ENCODE results near the gene NFKBIE. TPM values are rescaled to one million over a fixed set of nuclear protein-coding genes. Genes with fewer than 3 reads are reported as not detected.

NFKBIE gene
- total RNA-seq, 6 donors from 2014 or later, result 7.8 to 27.0 (median 13.6) TPM

DNA sequence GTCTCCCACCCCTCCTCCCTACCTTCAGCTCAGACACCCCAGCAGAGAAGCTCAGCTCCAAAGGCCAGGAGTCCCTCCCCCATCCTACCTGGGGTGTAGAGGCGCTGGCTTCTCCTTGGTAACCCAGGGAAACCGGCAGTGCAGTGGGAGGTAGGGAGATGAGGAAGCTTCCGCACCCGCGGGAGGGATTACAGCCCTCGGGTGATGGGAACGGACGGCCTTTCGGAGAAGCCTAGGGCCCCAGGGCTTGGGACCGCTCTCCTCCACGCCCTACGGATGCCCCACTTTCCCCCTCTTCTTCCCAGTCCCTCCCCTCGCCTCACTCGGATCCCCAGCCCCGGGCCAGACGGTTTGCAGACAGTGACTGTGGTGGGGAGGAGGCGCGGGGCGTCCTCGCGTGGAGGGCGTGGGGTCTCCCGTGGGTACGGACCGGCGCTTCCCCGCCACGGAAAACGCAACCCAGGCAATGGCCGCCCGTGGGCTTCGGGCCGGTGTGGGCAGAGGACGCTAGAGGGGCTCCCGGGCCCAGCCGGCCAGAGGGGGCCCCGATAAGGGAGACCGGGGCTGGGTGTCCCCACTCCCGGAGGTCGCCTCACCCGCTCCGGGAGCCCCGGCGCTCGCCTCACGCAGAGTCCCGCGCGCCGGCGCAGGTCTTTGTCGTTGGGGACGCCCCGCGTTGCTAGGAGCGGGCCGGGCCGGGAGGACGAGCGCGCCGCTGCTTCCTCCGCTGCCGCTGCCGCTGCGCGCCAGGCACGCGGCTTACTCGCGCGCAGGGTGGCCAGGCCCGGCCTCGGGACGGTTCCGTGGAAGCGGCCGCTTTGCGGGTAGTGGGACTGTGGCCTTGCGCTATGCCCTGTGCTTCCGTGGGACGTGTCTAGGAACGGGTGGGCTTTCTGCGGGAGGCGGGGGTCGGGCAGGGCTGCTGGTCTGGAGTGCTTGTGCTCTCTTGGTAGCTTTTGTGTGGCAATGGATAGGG, 32.0 kb upstream of the NFKBIE start:
- peaks cover 10 to 18% (median 13%) of the 10 kb centered on the region in 4 donors for H3K4me1 ChIP-seq
- DNase-seq (peak in 1 of 2 donors; percentile 90), ATAC-seq (ENCODE audit: low FRiP score in 2 of 2) (peak in 1 of 2 donors; percentile 82)
- peak overlapping the region; percentile 6 to 52 (median 45) for H3K4me3 ChIP-seq
- no peak overlapping the region for H3K27ac ChIP-seq
- H3K9me3 ChIP-seq, result no peaks in the 10 kb centered on the region
- 3 to 4% methylated on average over 15 to 51 of the region's 86 CpGs for WGBS, 2 donors
- peaks cover 5 to 24% (median 20%) of the 10 kb centered on the region in 4 donors for H3K36me3 ChIP-seq
- TF ChIP-seq POLR2A (IDR thresholded peaks at IDR 0.05) (peak in 1 of 4 donors; percentile 22), POLR2AphosphoS5 (IDR thresholded peaks at IDR 0.05) (peak in 1 of 2 donors; percentile 5), EP300 (IDR thresholded peaks at IDR 0.05) (no peak)
- TF ChIP-seq, protein P1, sequence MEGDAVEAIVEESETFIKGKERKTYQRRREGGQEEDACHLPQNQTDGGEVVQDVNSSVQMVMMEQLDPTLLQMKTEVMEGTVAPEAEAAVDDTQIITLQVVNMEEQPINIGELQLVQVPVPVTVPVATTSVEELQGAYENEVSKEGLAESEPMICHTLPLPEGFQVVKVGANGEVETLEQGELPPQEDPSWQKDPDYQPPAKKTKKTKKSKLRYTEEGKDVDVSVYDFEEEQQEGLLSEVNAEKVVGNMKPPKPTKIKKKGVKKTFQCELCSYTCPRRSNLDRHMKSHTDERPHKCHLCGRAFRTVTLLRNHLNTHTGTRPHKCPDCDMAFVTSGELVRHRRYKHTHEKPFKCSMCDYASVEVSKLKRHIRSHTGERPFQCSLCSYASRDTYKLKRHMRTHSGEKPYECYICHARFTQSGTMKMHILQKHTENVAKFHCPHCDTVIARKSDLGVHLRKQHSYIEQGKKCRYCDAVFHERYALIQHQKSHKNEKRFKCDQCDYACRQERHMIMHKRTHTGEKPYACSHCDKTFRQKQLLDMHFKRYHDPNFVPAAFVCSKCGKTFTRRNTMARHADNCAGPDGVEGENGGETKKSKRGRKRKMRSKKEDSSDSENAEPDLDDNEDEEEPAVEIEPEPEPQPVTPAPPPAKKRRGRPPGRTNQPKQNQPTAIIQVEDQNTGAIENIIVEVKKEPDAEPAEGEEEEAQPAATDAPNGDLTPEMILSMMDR (IDR thresholded peaks at IDR 0.05), result no peak
- peaks cover 0 to 26% (median 14%) of the 10 kb centered on the region in 4 donors for H3K27me3 ChIP-seq

DNA sequence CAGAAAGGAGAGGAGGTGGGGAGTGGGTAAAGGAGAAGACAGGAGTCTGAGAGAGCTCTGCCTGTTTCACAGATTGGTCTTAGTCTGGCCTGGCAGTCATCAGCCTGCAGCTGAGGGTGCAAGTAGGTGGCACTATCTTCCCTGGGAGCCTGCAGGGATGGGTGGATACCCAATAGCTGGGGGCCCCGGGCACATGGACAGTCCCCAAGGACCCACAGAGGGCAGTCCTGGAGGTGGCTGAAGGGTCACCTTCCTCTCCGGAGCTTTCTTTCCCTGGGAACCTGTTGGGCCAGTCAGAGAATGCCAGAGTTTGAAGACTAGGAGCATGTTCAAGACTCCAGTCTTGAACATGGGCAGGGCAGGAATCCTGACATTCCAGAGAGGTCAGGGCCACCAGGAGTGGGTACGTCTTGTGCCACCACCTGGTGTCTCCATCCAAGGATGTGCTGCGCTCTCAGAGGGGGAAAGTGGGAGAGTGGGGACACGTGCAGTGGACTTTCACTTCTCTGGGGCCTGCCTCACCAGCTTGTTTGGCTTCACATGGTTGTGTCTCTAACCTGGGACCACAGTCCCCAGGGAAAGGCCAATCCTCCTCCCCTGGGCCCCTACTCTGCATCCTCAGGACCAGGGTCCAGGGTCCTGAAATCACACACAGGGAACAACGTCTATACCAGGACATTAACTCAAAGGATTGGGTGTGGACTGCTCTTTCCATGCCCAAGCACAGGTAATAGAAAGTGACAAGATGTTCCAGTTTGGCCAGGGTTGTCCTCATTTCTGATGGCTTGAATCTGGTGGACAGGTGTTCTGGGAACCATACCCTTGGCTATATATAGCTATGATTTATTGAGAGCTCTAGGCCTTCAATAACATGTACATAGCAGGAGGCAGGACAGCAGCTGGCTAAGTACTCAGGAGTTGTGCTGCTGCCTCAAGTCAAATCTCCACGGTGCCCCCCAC, 29.8 kb upstream of the NFKBIE start:
- DNase-seq (no peak), ATAC-seq (ENCODE audit: low FRiP score in 2 of 2) (no peak)
- TF ChIP-seq, protein P1 (IDR thresholded peaks at IDR 0.05), result no peak
- no peak for TF ChIP-seq POLR2AphosphoS5 (IDR thresholded peaks at IDR 0.05)
- Histone ChIP-seq H3K4me3 (no peak overlapping the region), H3K36me3 (peaks cover 0 to 2% (median under 1%) of the 10 kb centered on the region in 4 donors), H3K27me3 (peaks cover 0 to 29% (median 14%) of the 10 kb centered on the region in 4 donors), H3K27ac (no peak overlapping the region), H3K9me3 (no peaks in the 10 kb centered on the region), H3K4me1 (peaks cover 10 to 18% (median 13%) of the 10 kb centered on the region in 4 donors)
- WGBS, 2 donors, result 76 to 82% methylated on average over 3 to 7 of the region's 7 CpGs

DNA sequence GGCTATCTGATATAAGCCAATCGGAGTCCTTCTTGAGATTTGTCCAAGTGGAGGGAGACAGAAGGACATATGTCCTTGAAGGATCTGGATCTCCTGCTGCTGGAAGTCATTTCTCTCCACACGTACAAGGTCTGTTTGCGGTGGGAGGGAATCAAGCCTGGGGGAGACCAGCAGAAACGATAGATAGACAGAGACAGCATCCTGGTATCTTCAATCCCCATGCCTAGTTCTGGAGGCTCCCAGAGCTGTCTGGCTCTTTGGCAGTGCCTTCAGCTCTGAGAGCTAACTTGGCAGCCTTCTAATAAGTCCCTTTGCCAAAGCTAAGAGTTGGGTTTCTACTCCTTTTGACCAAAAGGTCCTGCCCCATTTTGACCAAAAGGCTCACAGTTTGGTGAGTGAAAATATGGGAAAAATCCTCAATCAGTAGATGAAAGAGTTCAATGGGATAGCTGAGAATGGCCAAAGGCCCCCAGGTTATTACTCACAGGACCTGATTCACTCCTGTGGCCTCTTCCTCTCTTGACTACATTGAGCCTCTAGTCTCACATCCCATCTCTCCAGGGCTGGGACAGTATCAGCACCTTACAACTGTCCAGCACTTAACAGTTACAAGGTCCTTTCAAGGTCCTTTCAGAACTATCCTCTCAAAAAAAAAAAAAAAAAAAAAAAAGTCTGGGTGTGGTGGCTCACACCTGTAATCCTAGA, 27.5 kb upstream of the NFKBIE start:
- Histone ChIP-seq H3K27ac (no peak overlapping the region), H3K9me3 (no peaks in the 10 kb centered on the region), H3K4me1 (peaks cover 9 to 12% (median 10%) of the 10 kb centered on the region in 4 donors), H3K4me3 (no peak overlapping the region), H3K36me3 (no peaks in the 10 kb centered on the region), H3K27me3 (peaks cover 0 to 28% (median 13%) of the 10 kb centered on the region in 4 donors)
- ATAC-seq (ENCODE audit: low FRiP score in 2 of 2), result no peak
- TF ChIP-seq, protein P1 (IDR thresholded peaks at IDR 0.05), result no peak
- 76 to 93% methylated on average over 4 of the region's 4 CpGs for WGBS, 2 donors
- no peak for DNase-seq

DNA sequence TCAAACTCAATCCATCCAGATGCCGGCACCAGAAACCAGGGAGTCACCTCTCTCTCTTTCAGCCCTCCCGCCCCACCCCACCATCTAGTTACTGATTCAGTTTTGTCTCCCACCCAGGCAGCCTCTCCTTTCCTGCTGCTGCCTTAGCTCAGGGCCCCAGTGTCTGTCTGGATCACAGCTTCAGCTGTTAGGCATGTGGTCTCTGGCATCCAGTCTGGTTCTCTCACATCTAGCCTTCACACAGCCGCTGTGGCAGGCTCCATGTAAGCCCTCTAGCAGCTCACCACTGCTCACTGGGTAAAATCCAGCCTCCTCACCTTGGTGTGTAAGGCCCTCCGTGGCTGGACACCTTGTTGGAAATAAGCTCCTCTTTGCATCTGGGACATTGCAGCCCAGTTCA, 26.5 kb upstream of the NFKBIE start:
- H3K4me1 ChIP-seq, result peaks cover 0 to 2% (median under 1%) of the 10 kb centered on the region in 4 donors
- 60 to 86% methylated on average over 4 of the region's 4 CpGs for WGBS, 2 donors
- H3K4me3 ChIP-seq, result no peak overlapping the region
- H3K27ac ChIP-seq, result no peak overlapping the region
- DNase-seq, result no peak
- TF ChIP-seq POLR2A (IDR thresholded peaks at IDR 0.05) (no peak), EP300 (IDR thresholded peaks at IDR 0.05) (no peak), POLR2AphosphoS5 (IDR thresholded peaks at IDR 0.05) (no peak)
- TF ChIP-seq, protein P1 (IDR thresholded peaks at IDR 0.05), result no peak
- H3K36me3 ChIP-seq, result no peaks in the 10 kb centered on the region
- no peak for ATAC-seq (ENCODE audit: low FRiP score in 2 of 2)
- peaks cover 0 to 18% (median 4%) of the 10 kb centered on the region in 4 donors for H3K27me3 ChIP-seq
- no peaks in the 10 kb centered on the region for H3K9me3 ChIP-seq

All from upper lobe of left lung (tissue), 6 donors.